NCI-H187 treated with DMSO at 0.1 percent for 48 hours (cell line): ENCODE measurements around the gene KRT8.

Source experiments
- DNase-seq: peaks from one replicate; lab custom pipeline; 2025; lab: John Stamatoyannopoulos, UW

The KRT8 gene

DNA sequence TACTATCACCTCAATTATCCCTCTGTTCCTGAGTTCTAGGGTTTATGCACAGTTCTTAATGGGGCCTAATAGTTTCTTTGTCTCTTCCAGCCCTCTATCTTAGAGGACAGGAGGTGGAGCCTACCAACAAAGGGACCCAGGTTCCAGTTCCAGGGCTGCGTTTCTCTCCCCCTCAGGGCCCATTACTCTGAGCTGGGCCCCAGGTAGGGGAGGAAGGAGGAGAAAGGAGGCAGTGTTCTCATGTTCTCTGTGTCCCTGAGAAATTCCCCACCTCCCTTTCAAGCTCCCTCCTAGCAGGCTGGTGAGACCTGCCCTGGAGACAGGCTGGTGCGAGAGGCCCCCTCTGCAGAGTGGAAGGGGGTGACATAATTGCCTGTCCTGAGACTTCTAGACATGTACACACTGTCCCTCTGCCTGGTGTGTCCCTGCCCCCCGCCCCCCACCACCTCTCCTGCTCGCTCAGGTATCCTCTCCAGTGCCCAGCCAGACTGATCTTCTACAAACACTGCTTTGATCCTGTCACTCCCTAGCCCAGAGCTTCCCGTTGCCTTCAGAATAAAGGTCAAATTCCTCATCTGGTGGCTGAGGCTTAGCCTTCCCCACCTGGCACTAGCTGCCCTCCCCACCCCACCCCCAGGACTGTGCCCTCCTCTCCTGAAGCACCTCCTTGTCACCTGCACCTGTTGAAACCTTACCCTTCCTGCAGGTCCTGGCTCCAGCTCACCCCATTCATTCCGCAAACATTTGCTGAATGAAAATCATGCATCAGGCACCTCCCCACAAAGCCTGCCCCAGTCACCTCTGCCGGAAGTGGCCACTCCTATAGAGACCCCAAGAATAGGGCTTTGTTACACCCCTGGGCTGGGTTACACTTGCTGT lies 21.1 kb upstream of the KRT8 start:
- peak; percentile 94 for DNase-seq

DNA sequence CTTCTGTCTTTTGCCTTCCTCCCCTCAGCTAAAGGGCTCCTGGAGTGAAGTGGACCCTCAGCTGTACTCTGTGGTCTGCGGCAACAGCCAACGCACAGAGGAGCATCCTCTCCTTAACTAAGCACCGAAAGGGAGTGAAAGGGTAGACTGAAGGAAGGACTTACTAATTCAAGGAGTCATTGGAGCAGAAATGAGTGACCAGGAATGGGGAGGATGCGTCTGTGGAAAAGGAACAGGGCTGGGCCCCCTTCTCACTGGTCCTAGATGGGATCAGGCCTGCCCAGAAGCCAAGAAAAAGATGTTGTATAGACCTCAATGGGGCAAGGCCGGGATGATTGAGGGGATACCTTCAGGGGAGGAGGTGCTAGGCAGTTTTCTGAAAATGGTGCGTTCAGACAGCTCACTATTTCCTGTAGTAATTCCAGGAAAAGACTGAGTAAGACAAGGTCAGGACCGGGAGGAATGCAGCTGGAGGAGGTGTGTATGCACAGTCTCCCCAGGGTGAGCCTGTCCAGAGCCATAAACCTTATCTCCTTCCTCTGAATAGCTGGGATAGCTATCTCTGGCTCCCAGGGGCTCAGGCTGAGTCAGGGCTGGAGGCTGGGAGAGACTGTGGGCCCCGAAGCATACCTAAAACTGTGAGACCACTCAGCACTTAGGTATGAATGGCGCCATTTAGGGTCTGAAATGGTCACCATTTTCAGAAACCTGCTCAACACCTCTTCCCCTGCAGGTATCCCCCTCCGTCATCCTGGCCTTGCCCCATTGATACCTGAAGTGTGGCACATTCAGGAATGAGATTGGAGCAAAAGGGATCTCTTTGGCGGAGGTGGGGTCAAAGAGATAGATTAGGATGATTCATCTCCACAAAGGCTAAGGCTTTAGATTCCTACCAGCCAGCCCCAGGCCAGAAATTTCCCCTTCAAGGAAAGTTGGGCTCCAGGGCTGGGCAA lies 20.2 kb upstream of the KRT8 start:
- DNase-seq: no peak

- DNase-seq: no peak
These were observed 16.8 kb upstream of the KRT8 start for GRCh38 chr12:52921488-52922165.

GRCh38 chr12:52920937-52921336 lies 16.1 kb upstream of the KRT8 start:
- no peak for DNase-seq

GRCh38 chr12:52918784-52919183 lies 13.9 kb upstream of the KRT8 start:
- DNase-seq: no peak

GRCh38 chr12:52918351-52918750 lies 13.5 kb upstream of the KRT8 start:
- DNase-seq: no peak

GRCh38 chr12:52917800-52918199 lies 12.9 kb upstream of the KRT8 start:
- no peak for DNase-seq

GRCh38 chr12:52916216-52916615 lies 11.3 kb upstream of the KRT8 start:
- no peak for DNase-seq

DNA sequence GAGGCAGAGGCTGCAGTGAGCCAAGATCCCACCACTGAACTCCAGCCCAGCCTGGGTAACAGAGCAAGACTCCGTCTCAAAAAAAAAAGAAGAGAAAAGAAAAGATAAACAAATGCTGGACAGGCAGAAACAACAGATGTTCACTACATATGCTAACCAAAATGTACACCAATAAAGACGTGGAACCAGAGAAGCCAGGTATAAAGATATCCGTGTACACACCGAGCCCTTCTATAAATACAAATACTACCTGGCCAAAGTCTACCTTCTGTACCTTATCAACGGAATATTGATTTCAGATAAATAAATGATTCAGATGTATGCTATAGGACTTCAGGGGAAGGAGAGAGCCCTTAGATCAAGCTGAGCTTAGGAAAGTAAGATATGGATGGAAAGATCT lies 10.8 kb upstream of the KRT8 start:
- no peak for DNase-seq

DNA sequence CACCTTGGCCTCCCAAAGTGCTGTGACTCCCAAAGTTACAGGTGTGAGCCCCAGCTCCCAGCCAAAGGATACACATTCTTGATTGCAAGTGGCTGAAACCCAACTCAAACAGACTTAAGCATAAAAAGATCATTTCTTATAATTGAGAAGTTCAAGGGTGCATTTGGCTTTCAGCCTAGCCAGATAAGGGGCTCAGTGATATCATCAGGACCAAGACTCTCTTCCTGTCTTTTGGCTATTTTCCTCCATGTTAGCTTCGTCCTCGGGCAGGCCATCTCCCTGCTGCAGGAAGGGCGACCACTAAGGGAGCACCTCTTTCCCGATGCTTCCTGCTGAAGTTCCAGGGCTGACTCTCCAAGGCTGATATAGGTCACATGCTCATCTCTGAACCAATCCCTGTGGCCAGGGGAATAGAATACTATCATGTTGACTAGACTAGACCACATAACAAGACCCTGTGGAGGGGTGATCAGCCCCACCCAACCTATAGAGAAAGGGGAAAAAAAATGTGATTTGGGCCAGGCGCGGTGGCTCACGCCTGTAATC lies 9.8 kb upstream of the KRT8 start:
- no peak for DNase-seq

GRCh38 chr12:52913431-52913821 lies 8.6 kb upstream of the KRT8 start:
- no peak for DNase-seq

DNA sequence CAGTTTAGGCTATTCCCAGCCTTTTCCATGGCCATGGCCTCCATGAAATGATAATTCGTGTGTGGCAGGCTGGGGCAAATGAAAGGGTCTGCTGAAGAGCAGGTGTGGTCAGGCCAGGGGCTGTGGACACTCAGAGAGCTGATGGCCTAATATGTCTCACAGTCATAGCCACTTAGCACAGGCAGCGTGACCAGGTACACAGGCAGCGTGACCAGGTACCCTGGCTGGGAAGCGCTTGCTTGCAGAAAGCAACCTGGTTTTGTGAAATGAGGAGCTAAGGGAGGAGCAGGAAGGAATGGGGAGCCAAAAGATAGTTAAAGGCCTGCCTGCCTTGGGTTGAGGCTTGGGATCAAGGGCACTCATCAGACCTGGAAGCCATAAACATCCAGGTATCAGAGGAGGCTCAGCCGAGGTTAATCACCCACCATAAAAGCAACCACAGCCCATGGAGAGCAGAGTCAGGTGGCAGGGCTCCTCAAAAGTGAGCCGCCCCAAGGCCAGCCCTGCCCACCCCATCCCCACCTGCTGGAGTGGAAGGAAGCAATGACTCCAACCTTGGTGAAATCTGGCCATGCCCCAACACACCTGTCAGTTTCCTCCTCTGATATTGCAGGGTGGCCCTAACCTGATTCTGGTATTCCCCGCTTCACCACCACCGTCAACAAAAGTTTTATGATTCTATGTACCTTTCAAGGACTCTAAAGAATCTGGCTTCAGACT lies 8.0 kb upstream of the KRT8 start:
- no peak for DNase-seq

- no peak for DNase-seq
These were observed 5.5 kb upstream of the KRT8 start for GRCh38 chr12:52910248-52910883.

GRCh38 chr12:52909796-52910195 lies 4.9 kb upstream of the KRT8 start:
- no peak for DNase-seq

DNA sequence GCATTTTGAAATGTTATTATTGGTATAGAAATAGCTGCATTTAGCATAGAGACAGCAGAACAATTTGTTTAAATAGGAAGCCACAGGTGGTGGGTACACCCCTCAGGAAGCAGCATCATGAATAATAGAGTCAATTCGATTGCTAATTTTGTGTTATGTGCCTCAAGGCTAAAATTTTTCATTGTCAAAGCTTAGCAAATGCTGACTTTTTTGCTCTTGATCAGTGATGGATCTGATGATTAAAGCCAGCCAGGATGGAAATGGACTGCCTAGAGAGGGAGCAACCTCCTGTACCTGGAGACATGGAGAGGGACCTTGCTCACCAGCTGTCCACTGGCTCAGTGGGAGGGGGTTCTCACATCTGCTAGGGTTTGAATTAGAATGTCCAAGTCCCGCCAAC lies 4.5 kb upstream of the KRT8 start:
- DNase-seq: no peak

- DNase-seq: no peak
These were observed 2.4 kb upstream of the KRT8 start for GRCh38 chr12:52907092-52907810.

- no peak for DNase-seq
These were observed 1.3 kb upstream of the KRT8 start for GRCh38 chr12:52906191-52906601.

DNA sequence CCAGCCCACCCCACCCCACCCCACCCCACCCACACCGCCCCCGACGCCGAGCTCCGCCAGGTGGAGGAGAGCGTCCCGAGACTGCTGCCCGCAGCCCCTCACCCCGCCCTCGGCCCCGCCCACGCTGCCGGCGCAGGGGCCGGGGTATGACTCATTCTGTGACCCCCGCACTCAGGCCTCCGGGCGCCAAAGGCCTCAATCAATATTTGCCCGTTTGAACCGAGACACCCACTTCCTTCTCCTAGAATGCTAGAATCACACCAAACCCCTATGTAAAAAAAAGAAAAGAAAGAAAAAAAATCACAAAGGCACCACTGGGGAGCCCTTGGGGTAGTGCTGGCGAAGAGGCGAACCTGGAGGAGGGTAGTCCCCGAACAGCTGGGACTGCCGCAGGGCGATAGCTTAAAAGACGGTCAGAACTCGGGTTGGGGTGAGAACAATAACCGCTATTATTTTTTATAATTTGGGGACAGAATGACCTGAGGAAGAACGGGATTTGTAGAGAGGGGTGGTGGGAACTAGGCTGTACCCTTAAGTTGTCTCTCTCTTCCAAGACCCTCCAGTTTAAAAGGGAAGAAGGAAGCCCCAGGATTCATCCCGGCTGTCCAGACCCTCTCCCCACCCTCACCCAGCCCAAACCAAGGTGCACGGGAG lies 894 bp downstream of the KRT8 start:
- no peak for DNase-seq

GRCh38 chr12:52903285-52903854 lies 1.5 kb downstream of the KRT8 start:
- no peak for DNase-seq
